Fibroblast of lung (primary cell): Measurements from ENCODE around the gene DGCR8. TPM values are rescaled to one million over a fixed set of nuclear protein-coding genes. Genes with fewer than 3 reads are reported as not detected.

Experiments used
- DNase-seq, 2 donors: peaks; one replicate each; pipeline versions ENCODE4 v3.0.0 to v3.0.0-alpha.2; 2010; ENCODE audit warnings: low read depth in 2 of 2
- H2AFZ ChIP-seq: 2 replicates; pipeline ENCODE4 v1.5.1; 2012; ENCODE audit warnings: low read length, control low read depth, inconsistent platforms
- H3K27ac ChIP-seq: 2 replicates; pipeline ENCODE4 v1.5.1; 2011; ENCODE audit warnings: low read length, control low read depth; ENCODE audit not compliant: insufficient read depth
- H3K27me3 ChIP-seq: 2 replicates; pipeline ENCODE4 v1.5.1; 2011; ENCODE audit warnings: mild to moderate bottlenecking, low read length; ENCODE audit not compliant: control insufficient read depth, insufficient read depth
- H3K36me3 ChIP-seq: 2 replicates; pipeline ENCODE4 v1.5.1; 2011; ENCODE audit warnings: low read length; ENCODE audit not compliant: control insufficient read depth, insufficient read depth
- H3K4me1 ChIP-seq: 2 replicates; pipeline ENCODE4 v1.5.1; 2011; ENCODE audit warnings: low read length; ENCODE audit not compliant: control insufficient read depth, insufficient read depth; ENCODE audit errors: extremely low read depth
- H3K4me2 ChIP-seq: 2 replicates; pipeline ENCODE4 v1.5.1; 2011; ENCODE audit warnings: low read length, control low read depth; ENCODE audit not compliant: insufficient read depth; ENCODE audit errors: extremely low read depth
- H3K4me3 ChIP-seq, 4 experiments: fragments of 200-600 bp in 1 of 4; sonication (generic) in 1 of 4; replicated peaks in 1 of 4; 2 replicates each; pipeline ENCODE4 v1.5.1; 2011 to 2016; ENCODE audit warnings: low read length in 4 of 4, low read depth in 3 of 4, mild to moderate bottlenecking in 3 of 4, control low read depth in 2 of 4, inconsistent platforms in 1 of 4, mixed read lengths in 1 of 4; ENCODE audit not compliant: insufficient read depth in 1 of 4; ENCODE audit errors: control extremely low read depth in 1 of 4
- H3K79me2 ChIP-seq: 2 replicates; pipeline ENCODE4 v1.5.1; 2012; ENCODE audit warnings: mild to moderate bottlenecking, low read length, inconsistent platforms; ENCODE audit not compliant: control insufficient read depth, insufficient read depth
- H3K9ac ChIP-seq: 2 replicates; pipeline ENCODE4 v1.5.1; 2011; ENCODE audit warnings: mild to moderate bottlenecking, low read length, control low read depth; ENCODE audit not compliant: insufficient read depth
- H3K9me3 ChIP-seq: 2 replicates; pipeline ENCODE4 v1.5.1; 2012; ENCODE audit warnings: low read depth, low read length; ENCODE audit not compliant: control insufficient read depth, insufficient read depth
- H4K20me1 ChIP-seq: 2 replicates; pipeline ENCODE4 v1.5.1; 2011; ENCODE audit warnings: low read length; ENCODE audit not compliant: control insufficient read depth, insufficient read depth; ENCODE audit errors: extremely low read depth
- EZH2 ChIP-seq: IDR thresholded peaks from 2 replicates; pipeline ENCODE4 v1.5.1; 2012; ENCODE audit warnings: low read length, control low read depth, mild to moderate bottlenecking; ENCODE audit errors: missing control alignments
- polyA plus RNA-seq, 2 donors: library from polyadenylated mRNA; depleted of rRNA in 1 of 2; stranded (reverse) in 1 of 2; unstranded in 1 of 2; fragments of >200 nt; gene quantifications; 2 replicates each; pipeline ENCODE4 v1.2.1, GENCODE V29; 2011 to 2012; ENCODE audit warnings: missing spikeins in 1 of 2
- total RNA-seq: library from RNA; depleted of rRNA; stranded (reverse); fragments of >200 nt; gene quantifications from 2 replicates; pipeline ENCODE4 v1.2.1, GENCODE V29; 2014
- TF ChIP-seq, protein P1 (sequence below), 2 donors: IDR thresholded peaks in 1 of 2; conservative IDR thresholded peaks in 1 of 2; 1 replicate in 1 of 2; 2 replicates in 1 of 2; pipeline ENCODE4 v1.5.1; 2011 to 2012; ENCODE audit warnings: low read length in 2 of 2, control low read depth in 1 of 2, inconsistent platforms in 1 of 2, low read depth in 1 of 2, mild to moderate bottlenecking in 1 of 2

Gene DGCR8
- total and polyA plus RNA-seq, 2 donors (not counting 1 experiment from before 2014, with no cell fraction given) = 18.8 to 21.3 TPM

DNA sequence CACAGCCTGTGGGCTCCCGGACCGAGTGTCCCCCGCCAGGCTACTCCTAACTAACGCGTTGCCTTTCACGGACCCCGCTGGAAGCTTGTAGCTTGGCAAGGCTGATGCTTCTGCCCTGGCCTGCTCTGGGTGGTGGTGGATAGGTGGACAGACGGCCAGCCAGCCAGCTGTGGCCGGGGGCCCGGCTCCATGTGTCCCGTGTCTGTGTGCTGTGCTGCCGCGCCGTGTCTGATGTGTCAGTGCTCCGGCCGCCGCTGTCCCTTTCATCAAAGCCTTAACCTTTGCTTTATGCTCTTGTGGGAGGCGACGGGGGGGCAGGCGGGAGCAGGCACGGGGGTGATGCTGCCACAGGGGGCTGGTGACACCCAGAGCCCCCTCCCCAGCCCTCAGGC lies 65.8 kb downstream of the DGCR8 start:
- no peaks in the 10 kb centered on the region for H4K20me1 ChIP-seq
- H3K4me3 ChIP-seq = no peak overlapping the region
- no peaks in the 10 kb centered on the region for H3K4me1 ChIP-seq
- no peak overlapping the region for H3K27ac ChIP-seq
- no peak for DNase-seq
- H2AFZ ChIP-seq = no peak overlapping the region
- no peaks in the 10 kb centered on the region for H3K79me2 ChIP-seq
- H3K9ac ChIP-seq = no peak overlapping the region
- no peaks in the 10 kb centered on the region for H3K9me3 ChIP-seq
- TF ChIP-seq EZH2 = no peak
- TF ChIP-seq, protein P1, sequence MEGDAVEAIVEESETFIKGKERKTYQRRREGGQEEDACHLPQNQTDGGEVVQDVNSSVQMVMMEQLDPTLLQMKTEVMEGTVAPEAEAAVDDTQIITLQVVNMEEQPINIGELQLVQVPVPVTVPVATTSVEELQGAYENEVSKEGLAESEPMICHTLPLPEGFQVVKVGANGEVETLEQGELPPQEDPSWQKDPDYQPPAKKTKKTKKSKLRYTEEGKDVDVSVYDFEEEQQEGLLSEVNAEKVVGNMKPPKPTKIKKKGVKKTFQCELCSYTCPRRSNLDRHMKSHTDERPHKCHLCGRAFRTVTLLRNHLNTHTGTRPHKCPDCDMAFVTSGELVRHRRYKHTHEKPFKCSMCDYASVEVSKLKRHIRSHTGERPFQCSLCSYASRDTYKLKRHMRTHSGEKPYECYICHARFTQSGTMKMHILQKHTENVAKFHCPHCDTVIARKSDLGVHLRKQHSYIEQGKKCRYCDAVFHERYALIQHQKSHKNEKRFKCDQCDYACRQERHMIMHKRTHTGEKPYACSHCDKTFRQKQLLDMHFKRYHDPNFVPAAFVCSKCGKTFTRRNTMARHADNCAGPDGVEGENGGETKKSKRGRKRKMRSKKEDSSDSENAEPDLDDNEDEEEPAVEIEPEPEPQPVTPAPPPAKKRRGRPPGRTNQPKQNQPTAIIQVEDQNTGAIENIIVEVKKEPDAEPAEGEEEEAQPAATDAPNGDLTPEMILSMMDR (conservative IDR thresholded peaks at IDR 0.05 in 1 of 2, IDR thresholded peaks at IDR 0.05 in 1 of 2; ENCODE audit: low read depth in 1 of 2, low read length in 2 of 2) = no peak
- H3K4me2 ChIP-seq = no peak overlapping the region
- H3K27me3 ChIP-seq = no peaks in the 10 kb centered on the region
- H3K36me3 ChIP-seq = peaks cover 13% of the 10 kb centered on the region

DNA sequence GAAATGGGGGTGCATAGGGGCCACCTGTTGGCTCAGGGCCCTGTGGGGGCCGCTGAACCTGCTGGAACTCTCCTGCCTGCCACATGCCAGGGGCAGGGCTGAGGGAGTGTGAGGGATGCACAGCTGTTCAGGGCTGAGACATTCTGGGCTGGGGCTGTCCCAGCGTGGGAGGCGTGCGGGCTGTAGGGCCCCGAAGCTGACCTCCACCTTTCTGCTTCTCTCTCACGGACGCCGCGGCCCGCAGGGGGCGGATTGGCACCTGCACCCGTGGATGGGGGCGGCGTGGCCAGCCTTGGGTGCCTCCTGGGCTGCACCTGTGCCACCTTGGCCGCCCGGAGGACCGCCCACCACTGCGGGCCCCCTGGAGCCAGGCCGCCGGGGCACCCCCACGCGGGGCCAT lies 66.7 kb downstream of the DGCR8 start:
- H3K9me3 ChIP-seq = no peaks in the 10 kb centered on the region
- no peaks in the 10 kb centered on the region for H3K79me2 ChIP-seq
- H3K4me2 ChIP-seq = no peak overlapping the region
- H3K4me1 ChIP-seq = no peaks in the 10 kb centered on the region
- TF ChIP-seq, protein P1 (conservative IDR thresholded peaks at IDR 0.05 in 1 of 2, IDR thresholded peaks at IDR 0.05 in 1 of 2; ENCODE audit: low read depth in 1 of 2, low read length in 2 of 2) = no peak
- no peak for TF ChIP-seq EZH2
- no peak for DNase-seq
- no peak overlapping the region for H2AFZ ChIP-seq
- no peaks in the 10 kb centered on the region for H3K27me3 ChIP-seq
- no peak overlapping the region for H3K9ac ChIP-seq
- no peak overlapping the region for H3K27ac ChIP-seq
- no peaks in the 10 kb centered on the region for H4K20me1 ChIP-seq
- peaks cover 10% of the 10 kb centered on the region for H3K36me3 ChIP-seq
- H3K4me3 ChIP-seq = no peak overlapping the region

DNA sequence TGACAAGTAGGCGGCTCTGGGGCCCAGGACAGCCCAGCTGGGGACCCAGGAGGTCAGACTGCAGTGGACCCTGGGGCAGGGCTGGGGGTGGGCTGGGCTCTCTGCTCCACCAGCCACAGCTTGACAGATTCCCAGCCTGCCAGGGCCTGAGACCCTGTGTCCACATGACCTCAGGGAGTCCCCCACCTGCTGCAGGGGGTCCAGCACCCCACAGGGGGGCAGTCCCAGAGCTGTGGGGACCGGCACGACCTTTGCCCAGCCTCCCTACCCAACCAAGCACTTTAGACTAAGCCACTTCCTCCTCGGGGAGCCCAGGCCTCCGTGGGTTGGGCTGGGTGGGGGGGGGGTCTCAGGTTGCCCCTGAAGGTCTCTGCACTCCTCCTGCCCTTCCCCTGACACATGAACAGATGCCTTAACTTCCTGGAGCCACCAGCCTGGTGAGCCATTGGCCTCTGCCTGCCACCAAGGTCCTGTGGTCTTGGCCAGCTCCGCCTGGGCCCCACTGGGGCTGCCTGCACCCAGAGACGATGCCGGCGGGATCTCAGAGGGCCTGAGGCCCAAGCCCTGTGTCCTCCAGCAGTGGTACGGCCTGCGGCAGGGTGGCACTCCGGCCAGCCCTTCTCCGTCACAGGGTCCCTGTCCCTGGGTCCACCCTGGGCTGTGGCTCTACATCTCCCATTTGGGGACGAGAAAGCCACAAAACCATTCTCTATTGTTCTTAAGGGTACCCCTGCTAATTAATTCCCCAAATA lies 67.4 kb downstream of the DGCR8 start:
- Histone ChIP-seq H3K4me2 (no peak overlapping the region), H3K9me3 (no peaks in the 10 kb centered on the region), H3K27ac (no peak overlapping the region), H3K4me1 (no peaks in the 10 kb centered on the region), H3K79me2 (no peaks in the 10 kb centered on the region), H3K9ac (no peak overlapping the region), H3K27me3 (no peaks in the 10 kb centered on the region), H2AFZ (no peak overlapping the region), H3K4me3 (no peak overlapping the region), H4K20me1 (no peaks in the 10 kb centered on the region), H3K36me3 (peaks cover 10% of the 10 kb centered on the region)
- TF ChIP-seq EZH2 = no peak
- TF ChIP-seq, protein P1 (conservative IDR thresholded peaks at IDR 0.05 in 1 of 2, IDR thresholded peaks at IDR 0.05 in 1 of 2; ENCODE audit: low read depth in 1 of 2, low read length in 2 of 2) = no peak
- no peak for DNase-seq
